K562 (cell line): ENCODE measurements around the gene GMDS. TPM values are rescaled to one million over a fixed set of nuclear protein-coding genes. Genes with fewer than 3 reads are reported as not detected.

Experiments
- ATAC-seq: fragments of 200-7000 bp; cut with Tn5 transposase; 3 replicates; pipeline ENCODE4 v1.9.1; 2020; ENCODE audit warnings: moderate library complexity
- BruUV-seq: library from RNA; stranded (reverse); fragments of 400-500 nt; replicated peaks from 2 replicates; lab custom pipeline; 2021; lab: Mats Ljungman, UMichigan
- CTCF ChIA-PET: fragments of 300-600 bp; formaldehyde crosslinking; extraction: SDS; loops from one replicate; lab custom pipeline; 2021; ENCODE audit warnings: low intra/inter-chr PET ratio; lab: Yijun Ruan, JAX
- POLR2A ChIA-PET: fragments of 300-600, 350-650 bp; sonication (Branson Sonifier 250); formaldehyde crosslinking; extraction: SDS; loops from one replicate; lab custom pipeline; 2021; ENCODE audit warnings: antibody characterized with exemption, inconsistent platforms; lab: Yijun Ruan, JAX
- DNase-seq, 4 experiments: peaks; one replicate each; pipeline versions ENCODE4 v3.0.0 to v3.0.0-alpha.2; 2011 to 2018; ENCODE audit warnings: low spot score in 3 of 4, mixed read lengths in 3 of 4; ENCODE audit errors: extremely low read depth in 1 of 4
- FAIRE-seq: peaks from 2 replicates; lab custom pipeline; 2011; peaks lifted over from hg19 to GRCh38; lab: Jason Lieb, UNC
- H2AFZ ChIP-seq: 2 replicates; pipeline ENCODE4 v1.6.0; 2011; ENCODE audit warnings: low read depth, low read length, control low read depth, inconsistent platforms
- H3K27ac ChIP-seq: fragments of 200-600 bp; 3 replicates; pipeline ENCODE4 v1.8.0; 2011; ENCODE audit warnings: low read depth, mild to moderate bottlenecking, control low read depth, inconsistent platforms, low read length, moderate library complexity, mixed read lengths; ENCODE audit errors: extremely low read depth
- H3K27me3 ChIP-seq, 2 experiments: fragments of 300-600 bp in 1 of 2; 2 replicates in 1 of 2; 3 replicates in 1 of 2; pipeline versions ENCODE4 v1.6.0 to v1.8.0; 2011; ENCODE audit warnings: inconsistent platforms in 2 of 2, low read length in 2 of 2, mild to moderate bottlenecking in 1 of 2, mixed read lengths in 1 of 2, moderate library complexity in 1 of 2; ENCODE audit not compliant: control insufficient read depth in 2 of 2, insufficient read depth in 2 of 2
- H3K36me3 ChIP-seq: fragments of 300-600 bp; 3 replicates; pipeline ENCODE4 v1.8.0; 2011; ENCODE audit warnings: mild to moderate bottlenecking, low read length, inconsistent platforms; ENCODE audit not compliant: control insufficient read depth, insufficient read depth
- H3K4me1 ChIP-seq, 2 experiments: fragments of 200-600 bp in 1 of 2; replicated peaks in 1 of 2; 2 replicates in 1 of 2; 3 replicates in 1 of 2; pipeline versions ENCODE4 v1.5.1 to v1.8.0; 2011; ENCODE audit warnings: inconsistent platforms in 2 of 2, low read length in 2 of 2, mild to moderate bottlenecking in 1 of 2, mixed read lengths in 1 of 2, moderate library complexity in 1 of 2; ENCODE audit not compliant: control insufficient read depth in 2 of 2, insufficient read depth in 2 of 2
- H3K4me2 ChIP-seq: 2 replicates; pipeline ENCODE4 v1.6.1; 2011; ENCODE audit warnings: low read length, control low read depth, inconsistent platforms, mixed read lengths; ENCODE audit not compliant: insufficient read depth
- H3K4me3 ChIP-seq: fragments of 200-600 bp; sonication (generic), shearing (Covaris generic); 2 replicates; pipeline ENCODE4 v1.5.1; 2016; ENCODE audit warnings: control low read depth, inconsistent platforms
- H3K79me2 ChIP-seq: fragments of 200-600 bp; 3 replicates; pipeline ENCODE4 v1.8.0; 2011; ENCODE audit warnings: low read length, inconsistent platforms; ENCODE audit not compliant: control insufficient read depth, insufficient read depth
- H3K9ac ChIP-seq, 2 experiments: 2 replicates each; pipeline versions ENCODE4 v1.6.0 to v1.6.1; 2011; ENCODE audit warnings: low read depth in 2 of 2, low read length in 2 of 2, control low read depth in 1 of 2, inconsistent platforms in 1 of 2, mild to moderate bottlenecking in 1 of 2, mixed read lengths in 1 of 2; ENCODE audit not compliant: insufficient read depth in 1 of 2
- H3K9me1 ChIP-seq: one replicate; pipeline ENCODE4 v1.6.0; 2011; ENCODE audit warnings: inconsistent platforms, mild to moderate bottlenecking, low read length, moderate library complexity; ENCODE audit not compliant: control insufficient read depth, insufficient read depth
- H3K9me3 ChIP-seq: replicated peaks from 2 replicates; pipeline ENCODE4 v1.5.1; 2011; ENCODE audit warnings: low read depth, low read length, inconsistent platforms; ENCODE audit not compliant: control insufficient read depth, insufficient read depth
- H4K20me1 ChIP-seq: replicated peaks from 2 replicates; pipeline ENCODE4 v1.6.1; 2011; ENCODE audit warnings: low read length, inconsistent platforms, mixed read lengths; ENCODE audit not compliant: control insufficient read depth, insufficient read depth
- DPF2 ChIP-seq: fragments of 450-650 bp; IDR thresholded peaks from 2 replicates; pipeline ENCODE4 v1.6.1; 2016
- EP300 ChIP-seq: IDR thresholded peaks from 2 replicates; pipeline ENCODE4 v1.6.1; 2012; ENCODE audit warnings: low read length, improper control_type of control experiment
- JUND ChIP-seq, 2 experiments: IDR thresholded peaks; 2 replicates in 1 of 2; 3 replicates in 1 of 2; pipeline ENCODE4 v1.6.1; 2011; ENCODE audit warnings: borderline replicate concordance in 2 of 2, low read depth in 2 of 2, low read length in 2 of 2, improper control_type of control experiment in 1 of 2, missing biosample characterization in 1 of 2, missing genetic modification characterization in 1 of 2, missing genetic modification reagents in 1 of 2
- NFIC ChIP-seq: fragments of 450-650 bp; IDR thresholded peaks from 2 replicates; pipeline ENCODE4 v1.6.1; 2017; ENCODE audit warnings: mild to moderate bottlenecking, inconsistent platforms
- SMARCA4 ChIP-seq: fragments of 450-650 bp; IDR thresholded peaks from 2 replicates; pipeline ENCODE4 v1.6.1; 2016
- SMARCC2 ChIP-seq: fragments of 450-650 bp; IDR thresholded peaks from 2 replicates; pipeline ENCODE4 v1.6.1; 2017; ENCODE audit warnings: antibody characterized with exemption, moderate library complexity, mild to moderate bottlenecking, low read depth
- SMARCE1 ChIP-seq: fragments of 450-650 bp; IDR thresholded peaks from 2 replicates; pipeline ENCODE4 v1.7.1; 2016; ENCODE audit warnings: mild to moderate bottlenecking
- TAL1 ChIP-seq: fragments of 450-650 bp; IDR thresholded peaks from 2 replicates; pipeline ENCODE4 v1.6.1; 2016; ENCODE audit warnings: mild to moderate bottlenecking
- ZBTB7A ChIP-seq: IDR thresholded peaks from 2 replicates; pipeline ENCODE4 v1.6.1; 2011; ENCODE audit warnings: low read depth, mild to moderate bottlenecking, low read length, moderate library complexity, borderline replicate concordance; ENCODE audit not compliant: control insufficient read depth
- WGBS: fragments of 100-300 bp; shearing (Covaris generic); methylation state at CpG from one replicate; pipeline ENCODE4 v1.1.6; 2016; ENCODE audit warnings: low coverage, mixed read lengths; ENCODE audit not compliant: insufficient coverage; ENCODE audit errors: missing lambda C conversion rate; 5-methylcytosine and 5-hydroxymethylcytosine counted together
- in situ Hi-C: fragments of 300-500 bp; cut with MboI; formaldehyde crosslinking; loops from 4 replicates; pipeline ENCODE4 v1.15.0; 2018; ENCODE audit warnings: inconsistent platforms, mixed read lengths
- intact Hi-C: fragments of 100-400 bp; cut with micrococcal nuclease; formaldehyde crosslinking; loops from 2 replicates; pipeline ENCODE4 v1.14.2; 2022
- polyA plus RNA-seq, 8 experiments: library from polyadenylated mRNA; depleted of rRNA in 4 of 8; stranded (reverse) in 5 of 8; unstranded in 3 of 8; fragments of >200 nt; fragmentation: Nextera tagmentation in 2 of 8; fragmentation: Illumina TruSeq in 1 of 8; extraction: Ambion mirVana in 2 of 8; extraction: Trizol in 1 of 8; gene quantifications; 2 replicates each; pipeline versions ENCODE4 v1.2.1 to v1.2.3, GENCODE V29; 2011 to 2014; ENCODE audit warnings: inconsistent platforms in 1 of 8, missing spikeins in 1 of 8
- total RNA-seq, 7 experiments: library from RNA; depleted of rRNA in 6 of 7; stranded (reverse); fragments of >200 nt in 6 of 7; fragmentation: Illumina TruSeq in 2 of 7; extraction: Trizol in 2 of 7; gene quantifications; 2 replicates each; pipeline versions ENCODE4 v1.2.1 to v1.2.3, GENCODE V29; 2011 to 2021; ENCODE audit warnings: low replicate concordance in 1 of 7
- TF ChIP-seq, protein P1 (sequence below): fragments of 450-650 bp; formaldehyde crosslinking; IDR thresholded peaks from 2 replicates; pipeline ENCODE4 v1.4.0; 2022; ENCODE audit warnings: missing genetic modification characterization
- TF ChIP-seq, protein P2 (sequence below): sonication (generic); formaldehyde crosslinking; IDR thresholded peaks from 2 replicates; pipeline ENCODE4 v1.8.0; 2022; ENCODE audit warnings: mild to moderate bottlenecking, missing genetic modification reagents
- TF ChIP-seq, protein P3 (sequence below), 2 experiments: fragments of 450-650 bp in 1 of 2; sonication (generic) in 1 of 2; formaldehyde crosslinking in 1 of 2; IDR thresholded peaks in 1 of 2; conservative IDR thresholded peaks in 1 of 2; 2 replicates each; pipeline versions ENCODE4 v1.6.1 to v1.8.1; 2016 to 2023; ENCODE audit warnings: mild to moderate bottlenecking in 2 of 2, moderate library complexity in 2 of 2, inconsistent platforms in 1 of 2, missing genetic modification reagents in 1 of 2

GMDS gene
- total and polyA plus RNA-seq, 9 of the 15 experiments (the other 6 are each of a cell fraction or from before 2014, with no cell fraction given), result 0.48 to 31.8 (median 13.4) TPM

DNA sequence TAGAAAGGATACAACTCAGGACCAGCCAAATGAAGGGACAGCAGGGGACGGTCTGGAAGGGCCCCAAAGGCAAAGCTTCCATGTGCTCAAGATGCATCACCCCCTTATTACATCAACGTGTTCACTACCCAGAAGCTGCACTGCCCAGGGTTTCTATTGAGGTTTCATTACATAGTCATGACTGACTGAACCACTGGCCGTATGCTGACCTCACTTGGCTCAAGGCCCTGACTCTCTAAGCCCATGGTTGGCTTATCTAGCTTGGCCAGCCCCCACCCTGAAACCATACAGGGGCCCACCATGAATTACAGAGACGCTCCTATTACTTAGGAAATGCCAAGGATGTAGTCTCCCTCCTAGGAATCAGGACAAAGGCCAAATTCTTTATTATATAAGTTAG is 456.3 kb downstream of the GMDS start:
- H4K20me1 ChIP-seq, result no peaks in the 10 kb centered on the region
- CTCF ChIA-PET, result no interaction called here
- H2AFZ ChIP-seq, result no peak overlapping the region
- no peak overlapping the region; the same call in 2 of the 3 replicates for H3K27ac ChIP-seq
- peak; percentile 37 to 78 (median 59) for DNase-seq
- intact Hi-C loops (no loop called here), in situ Hi-C loops (no loop called here)
- peaks cover 3 to 13% of the 10 kb centered on the region in 2 experiments; a peak in 3 of 5 replicates for H3K4me1 ChIP-seq
- H3K79me2 ChIP-seq, result no peaks in the 10 kb centered on the region
- peak overlapping the region; percentile 29 for H3K4me2 ChIP-seq
- BruUV-seq, result no TSS peak
- FAIRE-seq, result peak; percentile 85
- H3K9me1 ChIP-seq, result no peaks in the 10 kb centered on the region
- WGBS, result 4% methylated on average over 4 of the region's 4 CpGs
- ATAC-seq, result peak; percentile 85
- H3K9me3 ChIP-seq, result no peaks in the 10 kb centered on the region
- no peak overlapping the region for H3K4me3 ChIP-seq
- H3K27me3 ChIP-seq, result peaks cover 0 to 5% of the 10 kb centered on the region in 2 experiments; a peak in 1 of 5 replicates
- POLR2A ChIA-PET, result interaction anchor here (0.7 kb wide), 1 partner anchor 8 kb away, joined by 4 read pairs; no protein-coding TSS in a partner anchor
- no peaks in the 10 kb centered on the region for H3K36me3 ChIP-seq
- H3K9ac ChIP-seq, result no peak overlapping the region
- TF ChIP-seq SMARCA4 (peak; percentile 57), ZBTB7A (peak; percentile 46; the same call in 1 of the 2 replicates), JUND (IDR thresholded peaks at IDR 0.05; ENCODE audit: borderline replicate concordance, low read depth, low read length) (no peak), JUND (tag; IDR thresholded peaks at IDR 0.05; ENCODE audit: borderline replicate concordance, low read depth, low read length) (peak; percentile 71; the same call in 2 of the 3 replicates), SMARCC2 (no peak), SMARCE1 (peak; percentile 32; the same call in 1 of the 2 replicates), DPF2 (peak; percentile 66), NFIC (peak; percentile 76), EP300 (peak; percentile 33; the same call in 1 of the 2 replicates), TAL1 (peak; percentile 56; the same call in 1 of the 2 replicates)
- TF ChIP-seq, protein P1, sequence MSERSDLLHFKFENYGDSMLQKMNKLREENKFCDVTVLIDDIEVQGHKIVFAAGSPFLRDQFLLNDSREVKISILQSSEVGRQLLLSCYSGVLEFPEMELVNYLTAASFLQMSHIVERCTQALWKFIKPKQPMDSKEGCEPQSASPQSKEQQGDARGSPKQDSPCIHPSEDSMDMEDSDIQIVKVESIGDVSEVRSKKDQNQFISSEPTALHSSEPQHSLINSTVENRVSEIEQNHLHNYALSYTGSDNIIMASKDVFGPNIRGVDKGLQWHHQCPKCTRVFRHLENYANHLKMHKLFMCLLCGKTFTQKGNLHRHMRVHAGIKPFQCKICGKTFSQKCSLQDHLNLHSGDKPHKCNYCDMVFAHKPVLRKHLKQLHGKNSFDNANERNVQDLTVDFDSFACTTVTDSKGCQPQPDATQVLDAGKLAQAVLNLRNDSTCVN (CRISPR knock-in tag), result no peak
- TF ChIP-seq, protein P2, sequence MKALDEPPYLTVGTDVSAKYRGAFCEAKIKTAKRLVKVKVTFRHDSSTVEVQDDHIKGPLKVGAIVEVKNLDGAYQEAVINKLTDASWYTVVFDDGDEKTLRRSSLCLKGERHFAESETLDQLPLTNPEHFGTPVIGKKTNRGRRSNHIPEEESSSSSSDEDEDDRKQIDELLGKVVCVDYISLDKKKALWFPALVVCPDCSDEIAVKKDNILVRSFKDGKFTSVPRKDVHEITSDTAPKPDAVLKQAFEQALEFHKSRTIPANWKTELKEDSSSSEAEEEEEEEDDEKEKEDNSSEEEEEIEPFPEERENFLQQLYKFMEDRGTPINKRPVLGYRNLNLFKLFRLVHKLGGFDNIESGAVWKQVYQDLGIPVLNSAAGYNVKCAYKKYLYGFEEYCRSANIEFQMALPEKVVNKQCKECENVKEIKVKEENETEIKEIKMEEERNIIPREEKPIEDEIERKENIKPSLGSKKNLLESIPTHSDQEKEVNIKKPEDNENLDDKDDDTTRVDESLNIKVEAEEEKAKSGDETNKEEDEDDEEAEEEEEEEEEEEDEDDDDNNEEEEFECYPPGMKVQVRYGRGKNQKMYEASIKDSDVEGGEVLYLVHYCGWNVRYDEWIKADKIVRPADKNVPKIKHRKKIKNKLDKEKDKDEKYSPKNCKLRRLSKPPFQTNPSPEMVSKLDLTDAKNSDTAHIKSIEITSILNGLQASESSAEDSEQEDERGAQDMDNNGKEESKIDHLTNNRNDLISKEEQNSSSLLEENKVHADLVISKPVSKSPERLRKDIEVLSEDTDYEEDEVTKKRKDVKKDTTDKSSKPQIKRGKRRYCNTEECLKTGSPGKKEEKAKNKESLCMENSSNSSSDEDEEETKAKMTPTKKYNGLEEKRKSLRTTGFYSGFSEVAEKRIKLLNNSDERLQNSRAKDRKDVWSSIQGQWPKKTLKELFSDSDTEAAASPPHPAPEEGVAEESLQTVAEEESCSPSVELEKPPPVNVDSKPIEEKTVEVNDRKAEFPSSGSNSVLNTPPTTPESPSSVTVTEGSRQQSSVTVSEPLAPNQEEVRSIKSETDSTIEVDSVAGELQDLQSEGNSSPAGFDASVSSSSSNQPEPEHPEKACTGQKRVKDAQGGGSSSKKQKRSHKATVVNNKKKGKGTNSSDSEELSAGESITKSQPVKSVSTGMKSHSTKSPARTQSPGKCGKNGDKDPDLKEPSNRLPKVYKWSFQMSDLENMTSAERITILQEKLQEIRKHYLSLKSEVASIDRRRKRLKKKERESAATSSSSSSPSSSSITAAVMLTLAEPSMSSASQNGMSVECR (CRISPR knock-in tag), result peak; percentile 42; the same call in 1 of the 2 replicates
- TF ChIP-seq, protein P3, sequence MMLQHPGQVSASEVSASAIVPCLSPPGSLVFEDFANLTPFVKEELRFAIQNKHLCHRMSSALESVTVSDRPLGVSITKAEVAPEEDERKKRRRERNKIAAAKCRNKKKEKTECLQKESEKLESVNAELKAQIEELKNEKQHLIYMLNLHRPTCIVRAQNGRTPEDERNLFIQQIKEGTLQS (IDR thresholded peaks at IDR 0.05), result peak; percentile 59
- TF ChIP-seq, protein P3 (CRISPR knock-in tag; conservative IDR thresholded peaks at IDR 0.05), result no peak
